HEK293 (cell line): ENCODE measurements around the gene ORC1.

Experiments
- CTCF ChIP-seq: fragments of 450-650 bp; formaldehyde crosslinking; IDR thresholded peaks from 2 replicates; pipeline ENCODE4 v1.5.1; 2016; ENCODE audit warnings: missing biosample characterization, missing genetic modification characterization
- KLF1 ChIP-seq: fragments of 450-650 bp; formaldehyde crosslinking; IDR thresholded peaks from 2 replicates; pipeline ENCODE4 v1.5.1; 2016; ENCODE audit warnings: missing biosample characterization, missing genetic modification characterization
- PATZ1 ChIP-seq: fragments of 450-650 bp; formaldehyde crosslinking; IDR thresholded peaks from 2 replicates; pipeline ENCODE4 v1.5.1; 2016; ENCODE audit warnings: missing biosample characterization, missing genetic modification characterization
- TCF7L2 ChIP-seq: IDR thresholded peaks from 2 replicates; pipeline ENCODE4 v1.6.1; 2011; ENCODE audit warnings: low read depth, mild to moderate bottlenecking, inconsistent platforms, low read length, moderate library complexity, borderline replicate concordance
- ZNF350 ChIP-seq: fragments of 450-650 bp; formaldehyde crosslinking; IDR thresholded peaks from 2 replicates; pipeline ENCODE4 v1.5.0; 2017; ENCODE audit warnings: missing biosample characterization, mild to moderate bottlenecking, missing genetic modification characterization
- ZNF398 ChIP-seq: fragments of 450-650 bp; formaldehyde crosslinking; IDR thresholded peaks from 2 replicates; pipeline ENCODE4 v1.5.1; 2017; ENCODE audit warnings: missing biosample characterization, missing genetic modification characterization
- ZNF580 ChIP-seq: fragments of 450-650 bp; formaldehyde crosslinking; IDR thresholded peaks from 2 replicates; pipeline ENCODE4 v1.5.1; 2016; ENCODE audit warnings: missing biosample characterization, missing genetic modification characterization

- TF ChIP-seq CTCF (tag by site-specific recombination), result no peak
- TF ChIP-seq TCF7L2, result no peak
- no peak for TF ChIP-seq ZNF580 (tag by site-specific recombination)
- no peak for TF ChIP-seq ZNF350 (tag by site-specific recombination)
- TF ChIP-seq PATZ1, result no peak
- no peak for TF ChIP-seq ZNF398 (tag by site-specific recombination)
- TF ChIP-seq KLF1, result no peak
Observed at GRCh38 chr1:52348704-52349300, 55.4 kb downstream of the ORC1 start.
